Measurements from ENCODE around the gene NPAS2.

Gene NPAS2

GRCh38 chr2:100995309-100996075 is 175.6 kb downstream of the NPAS2 start:
- no peak for DNase-seq

GRCh38 chr2:100997509-100998234 is 177.7 kb downstream of the NPAS2 start:
- DNase-seq, result no peak

GRCh38 chr2:100998235-100998573 is 178.3 kb downstream of the NPAS2 start:
- DNase-seq, result no peak

GRCh38 chr2:100999995-101000394 is 180.1 kb downstream of the NPAS2 start:
- DNase-seq, result no peak

GRCh38 chr2:101001691-101002561 is 182.0 kb downstream of the NPAS2 start, which contains the start of gene RPL31:
Gene RPL31 (plus strand): TSS chr2:101002289. CDS start chr2:101002702, 413 bp downstream.
- DNase-seq, result peak; percentile 98

- peak; percentile 13 for DNase-seq
Measured at GRCh38 chr2:101002562-101003277, 182.8 kb downstream of the NPAS2 start.

- peak; percentile 12 for DNase-seq
Measured at GRCh38 chr2:101003278-101003775, 183.4 kb downstream of the NPAS2 start.

- DNase-seq, result no peak
Measured at GRCh38 chr2:101004620-101005325, 184.8 kb downstream of the NPAS2 start.

GRCh38 chr2:101006065-101006715 is 186.3 kb downstream of the NPAS2 start:
- DNase-seq, result no peak

- no peak for DNase-seq
Measured at GRCh38 chr2:101007415-101008345, 187.7 kb downstream of the NPAS2 start.

- no peak for DNase-seq
Measured at GRCh38 chr2:101011152-101011551, 191.2 kb downstream of the NPAS2 start.

- no peak for DNase-seq
Measured at GRCh38 chr2:101012054-101012705, 192.2 kb downstream of the NPAS2 start.

GRCh38 chr2:101012706-101013181 is 192.8 kb downstream of the NPAS2 start:
- peak; percentile 35 for DNase-seq

- no peak for DNase-seq
Measured at GRCh38 chr2:101014264-101014857, 194.4 kb downstream of the NPAS2 start.

GRCh38 chr2:101017371-101017770 is 197.4 kb downstream of the NPAS2 start:
- no peak for DNase-seq

GRCh38 chr2:101018934-101019333 is 199.0 kb downstream of the NPAS2 start:
- DNase-seq, result no peak

GRCh38 chr2:101022221-101022620 is 202.3 kb downstream of the NPAS2 start:
- DNase-seq, result no peak

- no peak for DNase-seq
Measured at GRCh38 chr2:101023327-101024107, 203.6 kb downstream of the NPAS2 start.

Data from fibroblast of skin of back (primary cell).